GM12872 (cell line): ENCODE results near the gene HEATR5A.

Experiments
- CTCF ChIP-seq: IDR thresholded peaks from 3 replicates; pipeline ENCODE4 v1.5.1; 2011; ENCODE audit warnings: low read depth, mild to moderate bottlenecking, low read length, moderate library complexity; ENCODE audit not compliant: insufficient read depth

The HEATR5A gene

GRCh38 chr14:31395119-31395518 lies 25.2 kb downstream of the HEATR5A start:
- TF ChIP-seq CTCF, result no peak

GRCh38 chr14:31391977-31392503 lies 28.3 kb downstream of the HEATR5A start:
- TF ChIP-seq CTCF, result no peak

GRCh38 chr14:31391473-31391872 lies 28.9 kb downstream of the HEATR5A start:
- TF ChIP-seq CTCF, result no peak

GRCh38 chr14:31389946-31390345 lies 30.4 kb downstream of the HEATR5A start:
- no peak for TF ChIP-seq CTCF

GRCh38 chr14:31388687-31389413 lies 31.5 kb downstream of the HEATR5A start:
- TF ChIP-seq CTCF, result no peak

- no peak for TF ChIP-seq CTCF
Observed at GRCh38 chr14:31387091-31387490, 33.3 kb downstream of the HEATR5A start.

- TF ChIP-seq CTCF, result no peak
Observed at GRCh38 chr14:31386271-31386670, 34.1 kb downstream of the HEATR5A start.
